Mucosa of descending colon (tissue), 3 donors: ENCODE measurements around the gene PLEKHM2. TPM values are rescaled to one million over a fixed set of nuclear protein-coding genes. Genes with fewer than 3 reads are reported as not detected.

Experiments
- ATAC-seq: fragments of 200-7000 bp; cut with Tn5 transposase; one replicate; pipeline ENCODE4 v1.9.1; 2020; ENCODE audit warnings: mild to moderate bottlenecking, moderate library complexity
- DNase-seq, 3 donors: peaks; one replicate each; pipeline ENCODE4 v3.0.0-alpha.2; 2020
- H3K36me3 ChIP-seq: fragments of 200-600 bp; one replicate; pipeline ENCODE4 v1.8.0; 2021; ENCODE audit warnings: low read depth, mild to moderate bottlenecking
- H3K4me1 ChIP-seq: fragments of 200-600 bp; one replicate; pipeline ENCODE4 v1.8.0; 2021; ENCODE audit warnings: low read depth, mild to moderate bottlenecking
- H3K4me3 ChIP-seq: fragments of 200-600 bp; one replicate; pipeline ENCODE4 v1.8.0; 2021; ENCODE audit warnings: mild to moderate bottlenecking
- H3K9me3 ChIP-seq: fragments of 200-600 bp; one replicate; pipeline ENCODE4 v1.8.0; 2021; ENCODE audit warnings: mild to moderate bottlenecking
- CTCF ChIP-seq: fragments of 200-600 bp; IDR thresholded peaks from one replicate; pipeline ENCODE4 v1.8.0; 2022; ENCODE audit warnings: antibody characterized with exemption, mild to moderate bottlenecking
- intact Hi-C, 2 donors: fragments of 100-400 bp; cut with DNase I in 1 of 2; cut with micrococcal nuclease in 1 of 2; formaldehyde crosslinking; loops; one replicate each; pipeline versions ENCODE4 v1.11.0 to v1.11.1; 2022; cut with DNase I, micrococcal nuclease
- total RNA-seq, 3 donors: library from RNA; stranded (reverse); fragmentation: NEBNext Ultra II Directional in 2 of 3; extraction: Animal tissue kit (Norgen Biotek cat#: 25700) in 2 of 3; gene quantifications; one replicate each; pipeline versions ENCODE4 v1.2.1 to v1.2.4, GENCODE V29; 2021 to 2023
- donor health status: DM: no; HTN: no; CAD: no; lungs with moderate emphysema.
- donor health status: DM: no; HTN: no; CAD: no.
- donor health status: DM: no; HTN: yes; CAD: no.

The PLEKHM2 gene
- total RNA-seq, 3 donors from 2014 or later: 32.2 to 57.3 (median 36.2) TPM

- intact Hi-C loops: no loop called here
- DNase-seq: no peak
- TF ChIP-seq CTCF: no peak
- ATAC-seq: no peak
- peaks cover 7% of the 10 kb centered on the region for H3K36me3 ChIP-seq
- no peaks in the 10 kb centered on the region for H3K4me1 ChIP-seq
- no peaks in the 10 kb centered on the region for H3K9me3 ChIP-seq
- no peak overlapping the region for H3K4me3 ChIP-seq
These were observed 41.1 kb downstream of the PLEKHM2 start for GRCh38 chr1:15724949-15725880.

- no peak for ATAC-seq
- peaks cover 7% of the 10 kb centered on the region for H3K36me3 ChIP-seq
- intact Hi-C loops: no loop called here
These were observed 42.4 kb downstream of the PLEKHM2 start for GRCh38 chr1:15726508-15726907.

GRCh38 chr1:15727021-15727420, 42.9 kb downstream of the PLEKHM2 start:
- DNase-seq: no peak
- Histone ChIP-seq H3K4me1 (no peaks in the 10 kb centered on the region), H3K4me3 (no peak overlapping the region), H3K36me3 (peaks cover 7% of the 10 kb centered on the region), H3K9me3 (no peaks in the 10 kb centered on the region)
- intact Hi-C loops: no loop called here
- no peak for ATAC-seq
- TF ChIP-seq CTCF: no peak

More at GRCh38 chr1:15726508-15726907, 42.4 kb downstream of the PLEKHM2 start:
- no peak for TF ChIP-seq CTCF
- no peak for DNase-seq
- Histone ChIP-seq H3K9me3 (no peaks in the 10 kb centered on the region), H3K4me3 (no peak overlapping the region), H3K4me1 (no peaks in the 10 kb centered on the region)

GRCh38 chr1:15727424-15727823, 43.3 kb downstream of the PLEKHM2 start:
- no peaks in the 10 kb centered on the region for H3K9me3 ChIP-seq
- no peak for ATAC-seq
- peaks cover 7% of the 10 kb centered on the region for H3K36me3 ChIP-seq
- DNase-seq: no peak
- no peak for TF ChIP-seq CTCF
- no peak overlapping the region for H3K4me3 ChIP-seq
- intact Hi-C loops: no loop called here
- H3K4me1 ChIP-seq: no peaks in the 10 kb centered on the region

GRCh38 chr1:15727866-15728534, 43.9 kb downstream of the PLEKHM2 start:
- ATAC-seq (no peak), DNase-seq (no peak)
- no peak for TF ChIP-seq CTCF
- no peaks in the 10 kb centered on the region for H3K9me3 ChIP-seq
- intact Hi-C loops: no loop called here
- peaks cover 7% of the 10 kb centered on the region for H3K36me3 ChIP-seq
- no peak overlapping the region for H3K4me3 ChIP-seq
- H3K4me1 ChIP-seq: no peaks in the 10 kb centered on the region
